ENCODE data around the gene BPHL.

BPHL gene

GRCh38 chr6:3088446-3088845 is 30.1 kb upstream of the BPHL start:
- Histone ChIP-seq H3K4me1 (ENCODE audit: insufficient read depth, low read length) (no peaks in the 10 kb centered on the region), H2AFZ (ENCODE audit: low read depth, low read length) (no peak overlapping the region), H3K4me3 (ENCODE audit: low read depth in 1 of 2, low read length in 2 of 2) (no peak overlapping the region), H3K9ac (ENCODE audit: low read depth, low read length) (no peak overlapping the region), H3K27ac (ENCODE audit: low read length) (0 out of 2 replicates have a peak overlapping the region, but pooled peaks have one; percentile 13), H4K20me1 (ENCODE audit: insufficient read depth, low read length) (peaks cover 5% of the 10 kb centered on the region; the same call in 1 of the 2 replicates), H3K79me2 (ENCODE audit: insufficient read depth, low read length) (no peaks in the 10 kb centered on the region), H3K36me3 (ENCODE audit: insufficient read depth, low read length) (peaks cover 50% of the 10 kb centered on the region), H3K9me3 (ENCODE audit: insufficient read depth, low read length, severe bottlenecking) (no peaks in the 10 kb centered on the region), H3K27me3 (ENCODE audit: insufficient read depth, low read length, poor library complexity) (no peaks in the 10 kb centered on the region), H3K4me2 (ENCODE audit: insufficient read depth, low read length) (no peak overlapping the region)
- TF ChIP-seq EZH2 (IDR thresholded peaks at IDR 0.05; ENCODE audit: borderline replicate concordance, low read depth, low read length, severe bottlenecking) (no peak), CTCF (IDR thresholded peaks at IDR 0.05; ENCODE audit: borderline replicate concordance, extremely low read depth, low read length, poor library complexity, severe bottlenecking) (no peak)
- ATAC-seq (ENCODE audit: insufficient read depth, low read depth) = no peak
- DNase-seq = no peak

GRCh38 chr6:3088968-3089367 is 29.5 kb upstream of the BPHL start:
- no peaks in the 10 kb centered on the region for H3K4me1 ChIP-seq (ENCODE audit: insufficient read depth, low read length)
- no peak overlapping the region for H3K9ac ChIP-seq (ENCODE audit: low read depth, low read length)
- no peaks in the 10 kb centered on the region for H3K79me2 ChIP-seq (ENCODE audit: insufficient read depth, low read length)
- no peak overlapping the region for H3K4me2 ChIP-seq (ENCODE audit: insufficient read depth, low read length)
- H2AFZ ChIP-seq (ENCODE audit: low read depth, low read length) = no peak overlapping the region
- no peak for TF ChIP-seq EZH2 (IDR thresholded peaks at IDR 0.05; ENCODE audit: borderline replicate concordance, low read depth, low read length, severe bottlenecking)
- no peak for TF ChIP-seq CTCF (IDR thresholded peaks at IDR 0.05; ENCODE audit: borderline replicate concordance, extremely low read depth, low read length, poor library complexity, severe bottlenecking)
- no peak overlapping the region for H3K4me3 ChIP-seq (ENCODE audit: low read depth in 1 of 2, low read length in 2 of 2)
- H3K27me3 ChIP-seq (ENCODE audit: insufficient read depth, low read length, poor library complexity) = no peaks in the 10 kb centered on the region
- H3K27ac ChIP-seq (ENCODE audit: low read length) = no peak overlapping the region
- DNase-seq (no peak), ATAC-seq (ENCODE audit: insufficient read depth, low read depth) (no peak)
- H3K36me3 ChIP-seq (ENCODE audit: insufficient read depth, low read length) = peaks cover 47% of the 10 kb centered on the region
- peaks cover 5% of the 10 kb centered on the region; the same call in 1 of the 2 replicates for H4K20me1 ChIP-seq (ENCODE audit: insufficient read depth, low read length)
- no peaks in the 10 kb centered on the region for H3K9me3 ChIP-seq (ENCODE audit: insufficient read depth, low read length, severe bottlenecking)

- Histone ChIP-seq H3K9ac (ENCODE audit: low read depth, low read length) (no peak overlapping the region), H3K27me3 (ENCODE audit: insufficient read depth, low read length, poor library complexity) (no peaks in the 10 kb centered on the region), H4K20me1 (ENCODE audit: insufficient read depth, low read length) (peaks cover 5% of the 10 kb centered on the region; the same call in 1 of the 2 replicates), H3K4me2 (ENCODE audit: insufficient read depth, low read length) (no peak overlapping the region), H3K79me2 (ENCODE audit: insufficient read depth, low read length) (no peaks in the 10 kb centered on the region), H3K4me3 (ENCODE audit: low read depth in 1 of 2, low read length in 2 of 2) (no peak overlapping the region), H3K36me3 (ENCODE audit: insufficient read depth, low read length) (peaks cover 41% of the 10 kb centered on the region), H2AFZ (ENCODE audit: low read depth, low read length) (no peak overlapping the region), H3K9me3 (ENCODE audit: insufficient read depth, low read length, severe bottlenecking) (no peaks in the 10 kb centered on the region), H3K4me1 (ENCODE audit: insufficient read depth, low read length) (no peaks in the 10 kb centered on the region), H3K27ac (ENCODE audit: low read length) (no peak overlapping the region)
- DNase-seq = peak; percentile 18
- TF ChIP-seq CTCF (IDR thresholded peaks at IDR 0.05; ENCODE audit: borderline replicate concordance, extremely low read depth, low read length, poor library complexity, severe bottlenecking) (no peak), EZH2 (IDR thresholded peaks at IDR 0.05; ENCODE audit: borderline replicate concordance, low read depth, low read length, severe bottlenecking) (no peak)
- peak; percentile 80 for ATAC-seq (ENCODE audit: insufficient read depth, low read depth)
Measured at GRCh38 chr6:3090013-3090412, 28.5 kb upstream of the BPHL start.

- H3K9ac ChIP-seq (ENCODE audit: low read depth, low read length) = no peak overlapping the region
- no peak overlapping the region for H3K4me3 ChIP-seq (ENCODE audit: low read depth in 1 of 2, low read length in 2 of 2)
- TF ChIP-seq CTCF (IDR thresholded peaks at IDR 0.05; ENCODE audit: borderline replicate concordance, extremely low read depth, low read length, poor library complexity, severe bottlenecking) (no peak), EZH2 (IDR thresholded peaks at IDR 0.05; ENCODE audit: borderline replicate concordance, low read depth, low read length, severe bottlenecking) (no peak)
- no peaks in the 10 kb centered on the region for H3K79me2 ChIP-seq (ENCODE audit: insufficient read depth, low read length)
- H3K27me3 ChIP-seq (ENCODE audit: insufficient read depth, low read length, poor library complexity) = no peaks in the 10 kb centered on the region
- H3K36me3 ChIP-seq (ENCODE audit: insufficient read depth, low read length) = peaks cover 32% of the 10 kb centered on the region
- no peaks in the 10 kb centered on the region for H3K9me3 ChIP-seq (ENCODE audit: insufficient read depth, low read length, severe bottlenecking)
- H3K4me2 ChIP-seq (ENCODE audit: insufficient read depth, low read length) = no peak overlapping the region
- no peaks in the 10 kb centered on the region for H4K20me1 ChIP-seq (ENCODE audit: insufficient read depth, low read length)
- no peak overlapping the region for H3K27ac ChIP-seq (ENCODE audit: low read length)
- no peaks in the 10 kb centered on the region for H3K4me1 ChIP-seq (ENCODE audit: insufficient read depth, low read length)
- no peak for ATAC-seq (ENCODE audit: insufficient read depth, low read depth)
- no peak overlapping the region for H2AFZ ChIP-seq (ENCODE audit: low read depth, low read length)
- DNase-seq = no peak
Measured at GRCh38 chr6:3094815-3095214, 23.7 kb upstream of the BPHL start.
